NOMO-1 (cell line): Measurements from ENCODE around the gene SNRPN.
"Not testable (repeated sequence)": the region's sequence is repeated elsewhere in the genome, so short reads cannot be mapped to it uniquely, and the experiment has no call there.

Experiments used
- DNase-seq, 2 experiments: peaks; one replicate each; lab custom pipeline; 2025; ENCODE audit not compliant: unreplicated experiment in 2 of 2; lab: John Stamatoyannopoulos, UW

The SNRPN gene

GRCh38 chr15:24954783-24955530, at the start of gene SNRPN, which contains the start of gene SNURF:
TSS of gene SNRPN (plus strand) at chr15:24954987. CDS start at chr15:24974454, 19,467 bp downstream.
TSS of gene SNURF (plus strand) at chr15:24954987. CDS start at chr15:24955049, 62 bp downstream.
- DNase-seq = no peak

- DNase-seq = peak in 1 of 2 experiments; percentile 23
Observed at GRCh38 chr15:24916305-24917009, 38.3 kb upstream of the SNRPN start.

GRCh38 chr15:24917431-24917830, 37.4 kb upstream of the SNRPN start:
- no peak for DNase-seq

GRCh38 chr15:24919446-24919845, 35.3 kb upstream of the SNRPN start:
- DNase-seq = no peak

- DNase-seq = not testable (repeated sequence)
Observed at GRCh38 chr15:24922781-24923180, 32.0 kb upstream of the SNRPN start.

- DNase-seq = no peak
Observed at GRCh38 chr15:24924153-24924552, 30.6 kb upstream of the SNRPN start.

- no peak for DNase-seq
Observed at GRCh38 chr15:24924621-24925020, 30.2 kb upstream of the SNRPN start.

GRCh38 chr15:24931874-24932732, 22.7 kb upstream of the SNRPN start:
- not testable (repeated sequence) for DNase-seq

GRCh38 chr15:24933716-24934115, 21.1 kb upstream of the SNRPN start:
- no peak for DNase-seq

GRCh38 chr15:24938224-24938623, 16.6 kb upstream of the SNRPN start:
- DNase-seq = not testable (repeated sequence)

GRCh38 chr15:24940236-24940635, 14.6 kb upstream of the SNRPN start:
- DNase-seq = no peak

- DNase-seq = no peak
Observed at GRCh38 chr15:24943361-24943760, 11.4 kb upstream of the SNRPN start.

GRCh38 chr15:24944954-24945353, 9.8 kb upstream of the SNRPN start:
- no peak for DNase-seq

- no peak for DNase-seq
Observed at GRCh38 chr15:24945711-24946110, 9.1 kb upstream of the SNRPN start.

GRCh38 chr15:24948495-24948894, 6.3 kb upstream of the SNRPN start:
- DNase-seq = no peak

GRCh38 chr15:24955531-24955921, 739 bp downstream of the SNRPN start:
- DNase-seq = no peak

GRCh38 chr15:24956111-24956838, 1.5 kb downstream of the SNRPN start:
- no peak for DNase-seq

GRCh38 chr15:24957691-24958090, 2.9 kb downstream of the SNRPN start:
- no peak for DNase-seq

GRCh38 chr15:24961967-24962366, 7.2 kb downstream of the SNRPN start:
- no peak for DNase-seq

GRCh38 chr15:24962880-24963279, 8.1 kb downstream of the SNRPN start:
- no peak for DNase-seq
